SH-SY5Y (cell line): ENCODE results near the gene HSD3B7.

Source experiments
- GATA2 ChIP-seq: IDR thresholded peaks from 2 replicates; pipeline ENCODE4 v1.6.1; 2011; ENCODE audit warnings: mild to moderate bottlenecking, low read depth, low read length
- GATA3 ChIP-seq: IDR thresholded peaks from 2 replicates; pipeline ENCODE4 v1.6.1; 2011; ENCODE audit warnings: low read depth, mild to moderate bottlenecking, low read length, moderate library complexity

DNA sequence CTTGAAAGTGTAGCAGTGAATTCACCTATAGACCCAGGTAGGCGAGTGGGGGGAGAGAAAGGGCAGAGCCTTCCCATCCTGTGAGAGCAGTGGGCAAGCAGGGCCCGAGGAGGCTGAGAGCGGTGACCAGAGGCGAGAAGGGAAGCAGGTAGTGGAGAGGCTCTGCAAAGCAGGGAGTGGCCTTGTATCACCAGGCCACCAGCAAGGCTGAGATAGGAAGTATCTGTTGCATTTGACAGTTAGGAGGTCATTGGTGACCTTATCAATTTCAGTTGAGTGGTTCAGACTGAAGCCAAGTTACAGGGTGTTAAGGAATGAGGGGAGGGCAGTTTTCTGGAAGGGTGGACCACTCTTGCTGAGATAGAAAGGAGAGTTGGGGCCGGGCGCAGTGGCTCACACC is 10.7 kb upstream of the HSD3B7 start:
- TF ChIP-seq GATA2 (no peak), GATA3 (no peak)
